ENCODE results near the gene MSLN. TPM values are rescaled to one million over a fixed set of nuclear protein-coding genes. Genes with fewer than 3 reads are reported as not detected.

Gene MSLN
- total and polyA plus RNA-seq, 2 of the 13 experiments (the other 11 are each of a cell fraction or from before 2014, with no cell fraction given), result 2.0 to 2.3 TPM

DNA sequence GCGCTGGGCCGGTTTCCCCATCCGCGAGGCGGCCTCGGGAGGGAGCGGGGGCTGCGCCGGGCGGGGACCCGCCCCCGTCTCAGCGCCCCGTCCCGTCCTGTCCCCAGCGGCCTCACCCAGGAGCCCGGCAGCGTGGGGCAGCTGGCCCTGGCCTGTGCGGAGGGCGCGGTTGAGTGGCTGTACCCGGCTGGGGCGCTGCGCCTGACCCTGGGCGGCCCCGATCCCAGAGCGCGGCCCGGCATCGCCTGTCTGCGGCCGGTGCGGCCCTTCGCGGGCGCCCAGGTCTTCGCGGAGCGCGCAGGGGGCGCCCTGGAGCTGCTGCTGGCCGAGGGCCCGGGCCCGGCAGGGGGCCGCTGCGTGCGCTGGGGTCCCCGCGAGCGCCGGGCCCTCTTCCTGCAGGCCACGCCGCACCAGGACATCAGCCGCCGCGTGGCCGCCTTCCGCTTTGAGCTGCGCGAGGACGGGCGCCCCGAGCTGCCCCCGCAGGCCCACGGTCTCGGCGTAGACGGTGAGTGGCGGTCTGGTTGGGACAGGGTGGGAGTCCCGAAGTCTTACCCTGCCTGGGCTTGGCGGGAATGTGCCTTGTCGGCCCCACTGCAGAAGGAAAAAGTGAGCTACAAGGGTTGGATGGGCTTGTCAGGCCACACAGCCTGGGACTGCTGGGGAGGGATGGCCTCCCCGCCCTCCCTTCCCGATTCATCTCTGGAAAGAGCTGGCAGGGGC, 44.9 kb upstream of the MSLN start (continued):
- TF ChIP-seq, protein P1, sequence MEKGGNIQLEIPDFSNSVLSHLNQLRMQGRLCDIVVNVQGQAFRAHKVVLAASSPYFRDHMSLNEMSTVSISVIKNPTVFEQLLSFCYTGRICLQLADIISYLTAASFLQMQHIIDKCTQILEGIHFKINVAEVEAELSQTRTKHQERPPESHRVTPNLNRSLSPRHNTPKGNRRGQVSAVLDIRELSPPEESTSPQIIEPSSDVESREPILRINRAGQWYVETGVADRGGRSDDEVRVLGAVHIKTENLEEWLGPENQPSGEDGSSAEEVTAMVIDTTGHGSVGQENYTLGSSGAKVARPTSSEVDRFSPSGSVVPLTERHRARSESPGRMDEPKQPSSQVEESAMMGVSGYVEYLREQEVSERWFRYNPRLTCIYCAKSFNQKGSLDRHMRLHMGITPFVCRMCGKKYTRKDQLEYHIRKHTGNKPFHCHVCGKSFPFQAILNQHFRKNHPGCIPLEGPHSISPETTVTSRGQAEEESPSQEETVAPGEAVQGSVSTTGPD (CRISPR knock-in tag; IDR thresholded peaks at IDR 0.05), result no peak
- TF ChIP-seq MTA1 (CRISPR knock-in tag; IDR thresholded peaks at IDR 0.05; ENCODE audit: borderline replicate concordance), result peak; percentile 9; the same call in 1 of the 2 replicates
- TF ChIP-seq, protein P2, sequence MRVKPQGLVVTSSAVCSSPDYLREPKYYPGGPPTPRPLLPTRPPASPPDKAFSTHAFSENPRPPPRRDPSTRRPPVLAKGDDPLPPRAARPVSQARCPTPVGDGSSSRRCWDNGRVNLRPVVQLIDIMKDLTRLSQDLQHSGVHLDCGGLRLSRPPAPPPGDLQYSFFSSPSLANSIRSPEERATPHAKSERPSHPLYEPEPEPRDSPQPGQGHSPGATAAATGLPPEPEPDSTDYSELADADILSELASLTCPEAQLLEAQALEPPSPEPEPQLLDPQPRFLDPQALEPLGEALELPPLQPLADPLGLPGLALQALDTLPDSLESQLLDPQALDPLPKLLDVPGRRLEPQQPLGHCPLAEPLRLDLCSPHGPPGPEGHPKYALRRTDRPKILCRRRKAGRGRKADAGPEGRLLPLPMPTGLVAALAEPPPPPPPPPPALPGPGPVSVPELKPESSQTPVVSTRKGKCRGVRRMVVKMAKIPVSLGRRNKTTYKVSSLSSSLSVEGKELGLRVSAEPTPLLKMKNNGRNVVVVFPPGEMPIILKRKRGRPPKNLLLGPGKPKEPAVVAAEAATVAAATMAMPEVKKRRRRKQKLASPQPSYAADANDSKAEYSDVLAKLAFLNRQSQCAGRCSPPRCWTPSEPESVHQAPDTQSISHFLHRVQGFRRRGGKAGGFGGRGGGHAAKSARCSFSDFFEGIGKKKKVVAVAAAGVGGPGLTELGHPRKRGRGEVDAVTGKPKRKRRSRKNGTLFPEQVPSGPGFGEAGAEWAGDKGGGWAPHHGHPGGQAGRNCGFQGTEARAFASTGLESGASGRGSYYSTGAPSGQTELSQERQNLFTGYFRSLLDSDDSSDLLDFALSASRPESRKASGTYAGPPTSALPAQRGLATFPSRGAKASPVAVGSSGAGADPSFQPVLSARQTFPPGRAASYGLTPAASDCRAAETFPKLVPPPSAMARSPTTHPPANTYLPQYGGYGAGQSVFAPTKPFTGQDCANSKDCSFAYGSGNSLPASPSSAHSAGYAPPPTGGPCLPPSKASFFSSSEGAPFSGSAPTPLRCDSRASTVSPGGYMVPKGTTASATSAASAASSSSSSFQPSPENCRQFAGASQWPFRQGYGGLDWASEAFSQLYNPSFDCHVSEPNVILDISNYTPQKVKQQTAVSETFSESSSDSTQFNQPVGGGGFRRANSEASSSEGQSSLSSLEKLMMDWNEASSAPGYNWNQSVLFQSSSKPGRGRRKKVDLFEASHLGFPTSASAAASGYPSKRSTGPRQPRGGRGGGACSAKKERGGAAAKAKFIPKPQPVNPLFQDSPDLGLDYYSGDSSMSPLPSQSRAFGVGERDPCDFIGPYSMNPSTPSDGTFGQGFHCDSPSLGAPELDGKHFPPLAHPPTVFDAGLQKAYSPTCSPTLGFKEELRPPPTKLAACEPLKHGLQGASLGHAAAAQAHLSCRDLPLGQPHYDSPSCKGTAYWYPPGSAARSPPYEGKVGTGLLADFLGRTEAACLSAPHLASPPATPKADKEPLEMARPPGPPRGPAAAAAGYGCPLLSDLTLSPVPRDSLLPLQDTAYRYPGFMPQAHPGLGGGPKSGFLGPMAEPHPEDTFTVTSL (CRISPR knock-in tag; IDR thresholded peaks at IDR 0.05; ENCODE audit: borderline replicate concordance), result no peak
- 0 out of 2 replicates have a peak, but pooled peaks have one; percentile 24 for TF ChIP-seq TGIF2 (CRISPR knock-in tag; IDR thresholded peaks at IDR 0.05)
- TF ChIP-seq ATRX (CRISPR knock-in tag; IDR thresholded peaks at IDR 0.05; ENCODE audit: borderline replicate concordance), result no peak
- TF ChIP-seq SALL2 (CRISPR knock-in tag; IDR thresholded peaks at IDR 0.05), result 0 out of 2 replicates have a peak, but pooled peaks have one; percentile 7
- TF ChIP-seq RAD21 (CRISPR knock-in tag; IDR thresholded peaks at IDR 0.05), result peak; percentile 69
- TF ChIP-seq, protein P3, sequence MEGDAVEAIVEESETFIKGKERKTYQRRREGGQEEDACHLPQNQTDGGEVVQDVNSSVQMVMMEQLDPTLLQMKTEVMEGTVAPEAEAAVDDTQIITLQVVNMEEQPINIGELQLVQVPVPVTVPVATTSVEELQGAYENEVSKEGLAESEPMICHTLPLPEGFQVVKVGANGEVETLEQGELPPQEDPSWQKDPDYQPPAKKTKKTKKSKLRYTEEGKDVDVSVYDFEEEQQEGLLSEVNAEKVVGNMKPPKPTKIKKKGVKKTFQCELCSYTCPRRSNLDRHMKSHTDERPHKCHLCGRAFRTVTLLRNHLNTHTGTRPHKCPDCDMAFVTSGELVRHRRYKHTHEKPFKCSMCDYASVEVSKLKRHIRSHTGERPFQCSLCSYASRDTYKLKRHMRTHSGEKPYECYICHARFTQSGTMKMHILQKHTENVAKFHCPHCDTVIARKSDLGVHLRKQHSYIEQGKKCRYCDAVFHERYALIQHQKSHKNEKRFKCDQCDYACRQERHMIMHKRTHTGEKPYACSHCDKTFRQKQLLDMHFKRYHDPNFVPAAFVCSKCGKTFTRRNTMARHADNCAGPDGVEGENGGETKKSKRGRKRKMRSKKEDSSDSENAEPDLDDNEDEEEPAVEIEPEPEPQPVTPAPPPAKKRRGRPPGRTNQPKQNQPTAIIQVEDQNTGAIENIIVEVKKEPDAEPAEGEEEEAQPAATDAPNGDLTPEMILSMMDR (CRISPR knock-in tag; IDR thresholded peaks at IDR 0.05), result peak; percentile 33; the same call in 1 of the 2 replicates
- TF ChIP-seq, protein P4, sequence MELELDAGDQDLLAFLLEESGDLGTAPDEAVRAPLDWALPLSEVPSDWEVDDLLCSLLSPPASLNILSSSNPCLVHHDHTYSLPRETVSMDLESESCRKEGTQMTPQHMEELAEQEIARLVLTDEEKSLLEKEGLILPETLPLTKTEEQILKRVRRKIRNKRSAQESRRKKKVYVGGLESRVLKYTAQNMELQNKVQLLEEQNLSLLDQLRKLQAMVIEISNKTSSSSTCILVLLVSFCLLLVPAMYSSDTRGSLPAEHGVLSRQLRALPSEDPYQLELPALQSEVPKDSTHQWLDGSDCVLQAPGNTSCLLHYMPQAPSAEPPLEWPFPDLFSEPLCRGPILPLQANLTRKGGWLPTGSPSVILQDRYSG (CRISPR knock-in tag; IDR thresholded peaks at IDR 0.05), result no peak
- no peak for TF ChIP-seq SOX6 (IDR thresholded peaks at IDR 0.05)
- TF ChIP-seq SOX6 (CRISPR knock-in tag; IDR thresholded peaks at IDR 0.05), result no peak

All from HepG2 (cell line).